CD8-positive, alpha-beta memory T cell (primary cell): ENCODE data around the gene GFOD1. TPM values are rescaled to one million over a fixed set of nuclear protein-coding genes. Genes with fewer than 3 reads are reported as not detected.

Source experiments
- CTCF ChIA-PET: fragments of 350-600 bp; sonication (Branson Sonifier 250); formaldehyde crosslinking; loops from one replicate; lab custom pipeline; 2021; ENCODE audit warnings: antibody characterized with exemption; lab: Charles Lee
- POLR2A ChIA-PET: fragments of 350-600 bp; sonication (Branson Sonifier 250); formaldehyde crosslinking; loops from one replicate; lab custom pipeline; 2021; ENCODE audit warnings: antibody characterized with exemption; lab: Charles Lee
- DNase-seq, 5 donors: peaks; one replicate each; pipeline versions ENCODE4 v3.0.0 to v3.0.0-alpha.2; 2020 to 2022; ENCODE audit warnings: mixed read lengths in 1 of 5
- H3K27ac ChIP-seq: one replicate; pipeline ENCODE4 v1.7.0; 2013; ENCODE audit warnings: low read depth, mild to moderate bottlenecking, low read length, moderate library complexity
- H3K27me3 ChIP-seq: 2 replicates; pipeline ENCODE4 v1.7.0; 2013; ENCODE audit warnings: low read length, mild to moderate bottlenecking; ENCODE audit not compliant: insufficient read depth, poor library complexity, severe bottlenecking
- H3K36me3 ChIP-seq: 2 replicates; pipeline ENCODE4 v1.7.0; 2013; ENCODE audit warnings: mild to moderate bottlenecking, low read length, moderate library complexity; ENCODE audit not compliant: insufficient read depth
- H3K4me1 ChIP-seq: 2 replicates; pipeline ENCODE4 v1.7.0; 2013; ENCODE audit warnings: mild to moderate bottlenecking, low read length, moderate library complexity; ENCODE audit not compliant: insufficient read depth
- H3K4me3 ChIP-seq: 2 replicates; pipeline ENCODE4 v1.7.0; 2013; ENCODE audit warnings: mild to moderate bottlenecking, low read length
- H3K9me3 ChIP-seq: 2 replicates; pipeline ENCODE4 v1.7.0; 2013; ENCODE audit warnings: mild to moderate bottlenecking, low read length
- H3K27ac Mint-ChIP-seq, 8 donors: one replicate each; pipeline ENCODE4 v1.8.0; 2020 to 2021; ENCODE audit warnings: mixed read lengths in 8 of 8, mild to moderate bottlenecking in 6 of 8, inconsistent platforms in 3 of 8, moderate library complexity in 3 of 8
- H3K27me3 Mint-ChIP-seq, 2 donors: one replicate each; pipeline ENCODE4 v1.8.0; 2020 to 2021; ENCODE audit warnings: mixed read lengths in 2 of 2, mild to moderate bottlenecking in 1 of 2, moderate library complexity in 1 of 2
- H3K36me3 Mint-ChIP-seq, 3 donors: one replicate each; pipeline ENCODE4 v1.8.0; 2020 to 2021; ENCODE audit warnings: mixed read lengths in 3 of 3, inconsistent platforms in 1 of 3, mild to moderate bottlenecking in 1 of 3
- H3K4me1 Mint-ChIP-seq, 3 donors: one replicate each; pipeline ENCODE4 v1.8.0; 2020 to 2021; ENCODE audit warnings: mixed read lengths in 3 of 3, inconsistent platforms in 1 of 3, mild to moderate bottlenecking in 1 of 3
- H3K4me3 Mint-ChIP-seq, 7 donors: one replicate each; pipeline ENCODE4 v1.8.0; 2020 to 2021; ENCODE audit warnings: mixed read lengths in 7 of 7, mild to moderate bottlenecking in 6 of 7, moderate library complexity in 4 of 7, inconsistent platforms in 2 of 7
- H3K9me3 Mint-ChIP-seq, 5 donors: one replicate each; pipeline ENCODE4 v1.8.0; 2020 to 2022; ENCODE audit warnings: mixed read lengths in 5 of 5, mild to moderate bottlenecking in 3 of 5, moderate library complexity in 2 of 5, inconsistent platforms in 1 of 5
- polyA plus RNA-seq: library from polyadenylated mRNA; unstranded; fragments of 300-500 nt; fragmentation: Illumina TruSeq; gene quantifications from one replicate; pipeline ENCODE4 v1.2.3, GENCODE V29; 2021
- total RNA-seq, 2 experiments: library from RNA; stranded (reverse); gene quantifications; one replicate each; pipeline ENCODE4 v1.2.3, GENCODE V29; 2021

Gene GFOD1
- total and polyA plus RNA-seq, 3 experiments from 2014 or later = 3.6 to 8.7 (median 8.2) TPM

DNA sequence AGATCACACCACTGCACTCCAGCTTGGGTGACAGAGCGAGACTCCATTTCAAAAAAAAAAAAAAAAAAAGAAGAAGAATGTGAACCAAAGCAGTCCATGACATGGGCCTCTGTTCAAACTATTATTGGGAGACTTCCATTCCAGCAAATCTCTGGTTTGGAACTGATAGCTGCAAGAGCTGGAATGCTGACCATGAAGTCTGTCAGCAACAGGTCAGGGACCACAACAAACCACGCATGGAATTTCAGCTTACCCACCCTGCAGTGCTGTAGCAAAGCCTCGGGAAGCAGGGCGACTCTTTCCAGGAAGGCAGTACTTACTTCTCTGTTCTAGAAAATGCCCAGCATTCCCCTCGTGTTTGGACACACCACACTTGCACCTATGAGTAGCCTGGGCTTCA lies 125.0 kb downstream of the GFOD1 start:
- H3K4me1 ChIP-seq = peaks cover 4% of the 10 kb centered on the region
- H3K9me3 ChIP-seq = no peaks in the 10 kb centered on the region
- H3K27ac Mint-ChIP-seq = no peak overlapping the region
- no peaks in the 10 kb centered on the region for H3K9me3 Mint-ChIP-seq
- no peaks in the 10 kb centered on the region for H3K27me3 ChIP-seq
- H3K27ac ChIP-seq = no peak overlapping the region
- H3K36me3 ChIP-seq = no peaks in the 10 kb centered on the region
- H3K36me3 Mint-ChIP-seq = peaks cover 0 to 4% (median 0%) of the 10 kb centered on the region in 3 donors
- no peaks in the 10 kb centered on the region for H3K27me3 Mint-ChIP-seq
- ChIA-PET CTCF (no interaction called here), POLR2A (no interaction called here)
- no peak overlapping the region for H3K4me3 ChIP-seq
- peaks cover 3 to 5% (median 4%) of the 10 kb centered on the region in 3 donors for H3K4me1 Mint-ChIP-seq
- no peak for DNase-seq
- H3K4me3 Mint-ChIP-seq = no peak overlapping the region

- no peak overlapping the region for H3K4me3 Mint-ChIP-seq
- DNase-seq = no peak
- Histone ChIP-seq H3K27me3 (no peaks in the 10 kb centered on the region), H3K9me3 (no peaks in the 10 kb centered on the region), H3K4me1 (peaks cover 19% of the 10 kb centered on the region), H3K4me3 (no peak overlapping the region), H3K27ac (no peak overlapping the region), H3K36me3 (no peaks in the 10 kb centered on the region)
- POLR2A ChIA-PET = no interaction called here
- H3K4me1 Mint-ChIP-seq = peaks cover 17 to 20% (median 17%) of the 10 kb centered on the region in 3 donors
- peaks cover 0 to 4% (median 0%) of the 10 kb centered on the region in 3 donors for H3K36me3 Mint-ChIP-seq
- no peaks in the 10 kb centered on the region for H3K27me3 Mint-ChIP-seq
- CTCF ChIA-PET = no interaction called here
- H3K27ac Mint-ChIP-seq = peak overlapping the region in 1 of 8 donors; percentile 47
- no peaks in the 10 kb centered on the region for H3K9me3 Mint-ChIP-seq
Measured at GRCh38 chr6:13360671-13361540, 126.5 kb downstream of the GFOD1 start.

DNA sequence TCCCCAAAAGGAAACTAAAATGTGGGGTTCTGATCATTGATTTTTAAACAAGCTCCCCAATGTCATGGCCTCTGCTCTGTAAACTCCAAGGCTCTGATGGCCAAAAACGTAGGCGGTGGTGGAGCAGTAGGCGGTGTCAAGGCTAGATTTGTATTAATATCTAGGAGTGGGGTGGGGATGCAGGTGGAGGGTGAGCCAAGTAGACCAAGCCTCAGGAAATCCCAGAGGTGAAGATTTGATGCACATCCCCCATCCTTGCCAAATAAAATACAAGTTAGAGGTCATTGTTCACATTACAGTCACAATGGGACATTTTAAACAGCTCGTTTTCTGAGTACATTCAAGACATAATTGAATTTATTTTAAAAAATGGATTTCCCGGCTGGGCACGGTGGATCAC lies 128.1 kb downstream of the GFOD1 start:
- Histone ChIP-seq H3K9me3 (no peaks in the 10 kb centered on the region), H3K36me3 (no peaks in the 10 kb centered on the region), H3K27me3 (no peaks in the 10 kb centered on the region), H3K27ac (no peak overlapping the region), H3K4me3 (no peak overlapping the region), H3K4me1 (peaks cover 35% of the 10 kb centered on the region)
- no peaks in the 10 kb centered on the region for H3K9me3 Mint-ChIP-seq
- DNase-seq = no peak
- peaks cover 33 to 36% (median 33%) of the 10 kb centered on the region in 3 donors for H3K4me1 Mint-ChIP-seq
- peaks cover 0 to 1% (median 0%) of the 10 kb centered on the region in 3 donors for H3K36me3 Mint-ChIP-seq
- POLR2A ChIA-PET = no interaction called here
- no peak overlapping the region for H3K4me3 Mint-ChIP-seq
- peak overlapping the region in 1 of 8 donors; percentile 52 for H3K27ac Mint-ChIP-seq
- CTCF ChIA-PET = no interaction called here
- H3K27me3 Mint-ChIP-seq = no peaks in the 10 kb centered on the region

GRCh38 chr6:13358511-13358910 lies 128.9 kb downstream of the GFOD1 start:
- Histone ChIP-seq H3K4me3 (no peak overlapping the region), H3K36me3 (no peaks in the 10 kb centered on the region), H3K4me1 (peaks cover 37% of the 10 kb centered on the region), H3K9me3 (no peaks in the 10 kb centered on the region), H3K27me3 (no peaks in the 10 kb centered on the region), H3K27ac (no peak overlapping the region)
- peak overlapping the region in 2 of 8 donors; percentile 22 to 68 for H3K27ac Mint-ChIP-seq
- CTCF ChIA-PET = interaction anchor here (1.2 to 1.7 kb wide), 2 partner anchors 25 to 216 kb away, joined by 3 to 4 read pairs; partner anchors contain the start of gene SIRT5
- POLR2A ChIA-PET = no interaction called here
- no peak overlapping the region for H3K4me3 Mint-ChIP-seq
- no peak for DNase-seq
- H3K36me3 Mint-ChIP-seq = peaks cover 0 to 1% (median 0%) of the 10 kb centered on the region in 3 donors
- no peaks in the 10 kb centered on the region for H3K27me3 Mint-ChIP-seq
- no peaks in the 10 kb centered on the region for H3K9me3 Mint-ChIP-seq
- peaks cover 40 to 44% (median 41%) of the 10 kb centered on the region in 3 donors for H3K4me1 Mint-ChIP-seq

GRCh38 chr6:13357551-13358075 lies 129.8 kb downstream of the GFOD1 start:
- Histone ChIP-seq H3K4me1 (peaks cover 37% of the 10 kb centered on the region), H3K27me3 (no peaks in the 10 kb centered on the region), H3K27ac (no peak overlapping the region), H3K36me3 (no peaks in the 10 kb centered on the region), H3K9me3 (no peaks in the 10 kb centered on the region), H3K4me3 (no peak overlapping the region)
- no peaks in the 10 kb centered on the region for H3K36me3 Mint-ChIP-seq
- no peak for DNase-seq
- H3K4me3 Mint-ChIP-seq = no peak overlapping the region
- ChIA-PET CTCF (interaction anchor here (1.0 to 1.7 kb wide), 3 partner anchors 19 to 217 kb away, joined by 3 to 4 read pairs (median 4); partner anchors contain the start of gene SIRT5), POLR2A (interaction anchor here (0.5 kb wide), 1 partner anchor 76 kb away, joined by 5 read pairs; no protein-coding TSS in a partner anchor)
- H3K27me3 Mint-ChIP-seq = no peaks in the 10 kb centered on the region
- no peaks in the 10 kb centered on the region for H3K9me3 Mint-ChIP-seq
- peak overlapping the region in 2 of 8 donors; percentile 52 to 91 for H3K27ac Mint-ChIP-seq
- H3K4me1 Mint-ChIP-seq = peaks cover 42 to 50% (median 43%) of the 10 kb centered on the region in 3 donors

DNA sequence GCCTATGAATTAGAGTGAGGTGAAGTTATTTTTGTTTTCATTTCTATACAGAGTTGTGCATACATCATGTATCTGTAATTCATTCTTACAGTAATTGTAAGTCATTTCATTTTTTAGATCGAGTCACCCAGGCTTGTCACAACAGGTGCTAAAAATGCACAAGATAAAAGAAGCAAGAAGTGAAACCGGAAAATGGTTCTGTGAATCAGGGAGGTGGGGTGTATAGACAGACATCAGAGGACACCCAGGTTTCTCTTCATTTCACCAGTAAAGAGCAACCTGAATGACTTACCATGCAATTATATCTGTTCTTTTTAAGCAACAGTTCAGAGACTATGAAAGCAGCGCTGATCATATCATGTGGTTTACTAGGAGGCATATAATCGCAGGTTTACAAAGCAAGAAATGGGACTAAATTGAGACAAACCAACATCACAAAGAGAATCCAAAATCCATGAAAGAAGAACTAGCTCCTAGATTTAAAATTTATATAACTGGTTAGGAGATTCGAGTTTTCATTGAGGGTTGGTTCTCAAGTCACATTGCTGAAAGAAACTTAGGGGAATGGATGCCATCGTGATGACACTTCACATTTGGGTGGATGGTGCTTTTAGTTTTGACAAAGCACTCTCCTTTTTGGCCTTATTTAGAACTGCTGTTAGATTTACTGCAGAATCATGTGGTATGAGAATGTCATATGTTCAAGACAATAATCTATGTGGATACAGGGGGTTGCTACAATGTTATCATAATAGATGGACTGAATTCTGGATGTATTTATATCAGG lies 131.2 kb downstream of the GFOD1 start:
- H3K4me1 ChIP-seq = peaks cover 37% of the 10 kb centered on the region
- H3K27me3 ChIP-seq = no peaks in the 10 kb centered on the region
- H3K27ac ChIP-seq = peak overlapping the region; percentile 17
- H3K9me3 ChIP-seq = no peaks in the 10 kb centered on the region
- Mint-ChIP-seq H3K27me3 (no peaks in the 10 kb centered on the region), H3K4me1 (peaks cover 42 to 50% (median 43%) of the 10 kb centered on the region in 3 donors), H3K36me3 (no peaks in the 10 kb centered on the region), H3K4me3 (peak overlapping the region; percentile 72 to 88 (median 80)), H3K27ac (peak overlapping the region; percentile 78 to 98 (median 92)), H3K9me3 (no peaks in the 10 kb centered on the region)
- H3K4me3 ChIP-seq = peak overlapping the region; percentile 52
- peak in 2 of 5 donors; percentile 38 to 57 for DNase-seq
- H3K36me3 ChIP-seq = no peaks in the 10 kb centered on the region
- CTCF ChIA-PET = interaction anchor here (1.0 kb wide), 2 partner anchors 25 to 218 kb away, joined by 3 read pairs; partner anchors contain the start of gene SIRT5
- POLR2A ChIA-PET = interaction anchor here (0.5 to 1.8 kb wide), 2 partner anchors 28 to 315 kb away, joined by 4 to 7 read pairs; partner anchors contain the start of gene TBC1D7

- Histone ChIP-seq H3K27ac (peak overlapping the region; percentile 32), H3K4me3 (peak overlapping the region; percentile 52), H3K9me3 (no peaks in the 10 kb centered on the region), H3K36me3 (no peaks in the 10 kb centered on the region), H3K27me3 (no peaks in the 10 kb centered on the region), H3K4me1 (peaks cover 37% of the 10 kb centered on the region)
- H3K4me3 Mint-ChIP-seq = peak overlapping the region; percentile 72 to 88 (median 80)
- DNase-seq = peak in 3 of 5 donors; percentile 24 to 48 (median 28)
- ChIA-PET POLR2A (interaction anchor here (0.5 to 1.8 kb wide), 2 partner anchors 27 to 316 kb away, joined by 4 to 7 read pairs; partner anchors contain the start of gene TBC1D7), CTCF (interaction anchor here (0.9 to 1.3 kb wide), 3 partner anchors 18 to 219 kb away, joined by 3 read pairs; partner anchors contain the start of gene SIRT5)
- H3K36me3 Mint-ChIP-seq = no peaks in the 10 kb centered on the region
- no peaks in the 10 kb centered on the region for H3K27me3 Mint-ChIP-seq
- peaks cover 40 to 50% (median 43%) of the 10 kb centered on the region in 3 donors for H3K4me1 Mint-ChIP-seq
- H3K27ac Mint-ChIP-seq = peak overlapping the region; percentile 78 to 98 (median 92)
- no peaks in the 10 kb centered on the region for H3K9me3 Mint-ChIP-seq
Measured at GRCh38 chr6:13355043-13355945, 132.1 kb downstream of the GFOD1 start.
